Large intestine (tissue), 3 donors: ENCODE data around the gene RIPOR2. TPM values are rescaled to one million over a fixed set of nuclear protein-coding genes. Genes with fewer than 3 reads are reported as not detected.
"Not testable (repeated sequence)": the region's sequence is repeated elsewhere in the genome, so short reads cannot be mapped to it uniquely, and the experiment has no call there.

ENCODE experiments used
- DNase-seq, 2 donors: peaks; one replicate each; pipeline versions ENCODE4 v3.0.0 to v3.0.0-alpha.2; 2013
- H3K27ac ChIP-seq: one replicate; pipeline ENCODE4 v1.5.1; 2013; ENCODE audit warnings: low read length
- H3K27me3 ChIP-seq: 2 replicates; pipeline ENCODE4 v1.6.1; 2013; ENCODE audit warnings: low read length; ENCODE audit not compliant: control insufficient read depth, insufficient read depth
- H3K36me3 ChIP-seq: 2 replicates; pipeline ENCODE4 v1.6.1; 2013; ENCODE audit warnings: low read length; ENCODE audit not compliant: control insufficient read depth, insufficient read depth
- H3K4me1 ChIP-seq: one replicate; pipeline ENCODE4 v1.6.1; 2013; ENCODE audit warnings: low read length; ENCODE audit not compliant: control insufficient read depth, insufficient read depth
- H3K4me3 ChIP-seq: one replicate; pipeline ENCODE4 v1.5.1; 2013; ENCODE audit warnings: low read length
- H3K9me3 ChIP-seq: one replicate; pipeline ENCODE4 v1.6.1; 2013; ENCODE audit warnings: mild to moderate bottlenecking, low read depth, low read length, moderate library complexity; ENCODE audit not compliant: control insufficient read depth
- WGBS: methylation state at CpG from one replicate; pipeline ENCODE4 v1.1.5; 2013; ENCODE audit warnings: low lambda C conversion rate; ENCODE audit not compliant: insufficient coverage; 5-methylcytosine and 5-hydroxymethylcytosine counted together
- polyA plus RNA-seq: library from polyadenylated mRNA; unstranded; fragments of 120-200 nt; gene quantifications from one replicate; pipeline ENCODE4 v1.2.1, GENCODE V29; 2013

The RIPOR2 gene
- polyA plus RNA-seq, 1 donor, result 2.1 TPM

GRCh38 chr6:24780206-24780605, 155.6 kb downstream of the RIPOR2 start:
- Histone ChIP-seq H3K4me1 (peaks cover 14% of the 10 kb centered on the region), H3K4me3 (no peak overlapping the region), H3K27ac (no peak overlapping the region), H3K36me3 (peaks cover 15% of the 10 kb centered on the region), H3K9me3 (no peaks in the 10 kb centered on the region), H3K27me3 (no peaks in the 10 kb centered on the region)
- DNase-seq, result no peak
- WGBS, result 60% methylated on average over 1 of the region's 4 CpGs

DNA sequence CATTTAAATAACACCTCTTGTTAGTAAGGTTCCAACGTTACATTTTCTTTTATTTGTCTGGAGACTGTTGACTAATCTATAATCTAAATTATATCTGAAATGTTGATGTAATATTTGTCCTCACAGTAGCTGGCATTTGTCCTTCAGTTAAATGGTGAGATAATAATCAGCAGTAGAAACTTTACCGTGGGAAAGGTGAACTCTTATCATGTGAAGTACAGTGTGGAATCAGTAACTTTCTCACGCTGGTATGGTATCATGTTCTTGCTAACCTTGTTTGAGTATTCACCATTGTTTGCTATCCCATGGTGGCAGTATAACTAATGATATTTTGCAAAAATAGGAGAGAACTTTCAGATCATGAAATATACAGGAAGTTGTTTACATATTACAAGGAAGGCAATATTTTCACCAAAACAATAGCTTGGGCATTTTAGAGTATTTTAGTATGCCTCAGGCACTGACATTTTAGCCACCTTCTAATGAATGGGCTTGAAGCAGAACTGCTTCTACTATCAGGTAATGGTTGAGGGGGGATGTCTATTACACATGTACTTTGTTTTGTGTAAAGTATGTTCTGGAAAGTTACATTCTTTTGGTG, 156.2 kb downstream of the RIPOR2 start:
- WGBS, result 17% methylated on average over 1 of the region's 3 CpGs
- peaks cover 14% of the 10 kb centered on the region for H3K4me1 ChIP-seq
- H3K4me3 ChIP-seq, result no peak overlapping the region
- H3K27ac ChIP-seq, result peak overlapping the region; percentile 40
- H3K27me3 ChIP-seq, result no peaks in the 10 kb centered on the region
- DNase-seq, result peak in 1 of 2 donors; percentile 45
- no peaks in the 10 kb centered on the region for H3K9me3 ChIP-seq
- peaks cover 14% of the 10 kb centered on the region for H3K36me3 ChIP-seq

GRCh38 chr6:24778878-24779277, 156.9 kb downstream of the RIPOR2 start:
- no peak overlapping the region for H3K4me3 ChIP-seq
- H3K4me1 ChIP-seq, result peaks cover 14% of the 10 kb centered on the region
- no peaks in the 10 kb centered on the region for H3K27me3 ChIP-seq
- no peaks in the 10 kb centered on the region for H3K9me3 ChIP-seq
- peaks cover 10% of the 10 kb centered on the region for H3K36me3 ChIP-seq
- DNase-seq, result no peak
- no peak overlapping the region for H3K27ac ChIP-seq

GRCh38 chr6:24778121-24778520, 157.6 kb downstream of the RIPOR2 start:
- Histone ChIP-seq H3K4me3 (no peak overlapping the region), H3K9me3 (no peaks in the 10 kb centered on the region), H3K4me1 (peaks cover 14% of the 10 kb centered on the region), H3K27me3 (no peaks in the 10 kb centered on the region), H3K36me3 (peaks cover 10% of the 10 kb centered on the region), H3K27ac (no peak overlapping the region)
- no peak for DNase-seq
- 67% methylated on average over 1 of the region's 1 CpG for WGBS

DNA sequence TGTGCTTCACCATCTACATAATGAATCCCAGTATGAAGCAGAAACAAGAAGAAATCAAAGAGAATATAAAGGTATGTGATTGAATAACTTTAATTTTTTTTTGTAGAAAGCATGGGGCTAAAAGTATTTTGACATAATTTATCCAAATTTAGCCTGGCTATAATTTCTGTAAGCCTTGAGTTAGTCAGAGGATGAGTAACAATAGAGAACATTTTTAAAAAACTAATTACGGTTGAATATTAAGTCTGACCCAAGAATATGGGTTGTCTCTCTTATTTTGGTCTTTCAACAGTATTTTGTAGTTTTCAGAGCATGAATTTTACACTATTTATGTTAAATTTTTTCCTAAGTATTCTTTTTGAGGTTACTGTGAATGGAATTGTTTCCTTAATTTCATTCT, 158.5 kb downstream of the RIPOR2 start:
- no CpG with 5 or more reads among the region's 1 CpG for WGBS
- no peaks in the 10 kb centered on the region for H3K27me3 ChIP-seq
- H3K27ac ChIP-seq, result no peak overlapping the region
- peak overlapping the region; percentile 2 for H3K4me3 ChIP-seq
- peaks cover 8% of the 10 kb centered on the region for H3K36me3 ChIP-seq
- H3K4me1 ChIP-seq, result peaks cover 14% of the 10 kb centered on the region
- DNase-seq, result no peak
- no peaks in the 10 kb centered on the region for H3K9me3 ChIP-seq

DNA sequence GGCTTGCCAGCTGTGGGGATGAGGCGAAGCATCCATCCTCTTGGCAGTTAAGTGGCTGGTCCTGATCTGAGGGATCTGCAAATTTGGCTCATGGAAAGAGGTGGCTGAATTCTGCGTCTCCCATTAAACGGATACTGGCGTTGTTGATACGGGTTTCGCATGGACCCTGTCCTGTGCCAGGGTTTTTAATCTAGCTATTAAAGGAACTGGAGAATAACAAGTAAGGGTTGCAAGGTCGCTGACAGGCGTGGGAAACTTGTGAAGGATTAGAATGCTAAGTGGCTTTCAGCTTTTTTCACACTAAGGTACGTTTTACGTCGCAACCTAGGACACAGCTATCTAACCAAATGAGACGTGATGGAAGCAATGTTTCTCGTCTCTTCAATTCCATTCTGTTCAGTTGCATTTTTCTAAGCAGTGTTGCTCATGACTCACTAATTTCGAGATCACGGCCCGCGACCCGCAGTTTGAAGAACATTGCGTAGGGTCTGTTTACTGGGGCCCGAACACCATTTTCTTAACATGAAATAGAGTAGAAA, 160.2 kb downstream of the RIPOR2 start:
- no peaks in the 10 kb centered on the region for H3K27me3 ChIP-seq
- H3K4me1 ChIP-seq, result peaks cover 12% of the 10 kb centered on the region
- no peaks in the 10 kb centered on the region for H3K9me3 ChIP-seq
- H3K36me3 ChIP-seq, result peaks cover 1% of the 10 kb centered on the region
- DNase-seq, result no peak
- peak overlapping the region; percentile 92 for H3K27ac ChIP-seq
- H3K4me3 ChIP-seq, result peak overlapping the region; percentile 87
- WGBS, result 0% methylated on average over 7 of the region's 20 CpGs

DNA sequence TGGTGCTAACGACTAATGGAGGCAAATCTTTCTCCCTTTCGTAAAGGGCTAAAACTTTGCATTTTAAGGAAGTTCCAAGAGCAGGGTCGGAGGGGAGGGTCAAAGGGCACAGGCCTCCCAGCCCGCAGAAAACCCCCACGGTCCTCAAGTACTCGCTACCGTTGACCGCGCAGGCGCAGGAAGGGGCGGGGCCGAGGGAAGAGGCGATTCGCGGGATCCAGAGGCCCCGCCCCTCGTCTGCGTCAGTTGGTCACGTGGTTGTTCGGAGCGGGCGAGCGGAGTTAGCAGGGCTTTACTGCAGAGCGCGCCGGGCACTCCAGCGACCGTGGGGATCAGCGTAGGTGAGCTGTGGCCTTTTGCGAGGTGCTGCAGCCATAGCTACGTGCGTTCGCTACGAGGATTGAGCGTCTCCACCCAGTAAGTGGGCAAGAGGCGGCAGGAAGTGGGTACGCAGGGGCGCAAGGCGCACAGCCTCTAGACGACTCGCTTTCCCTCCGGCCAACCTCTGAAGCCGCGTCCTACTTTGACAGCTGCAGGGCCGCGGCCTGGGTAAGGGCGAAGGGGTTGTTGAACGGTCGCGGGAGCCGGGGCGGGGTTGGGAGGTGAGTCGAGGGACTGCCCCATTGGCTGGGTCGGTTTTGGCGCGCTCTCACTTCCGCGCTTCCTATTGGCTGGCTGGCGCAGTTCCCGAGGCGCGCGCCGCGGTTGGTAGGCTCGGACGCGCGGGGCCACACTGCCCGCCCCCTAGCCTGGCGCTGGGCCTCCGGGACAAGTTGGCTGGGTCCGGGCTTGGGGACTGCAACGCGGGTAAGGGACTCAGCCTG, 160.9 kb downstream of the RIPOR2 start, which contains the start of gene GMNN:
GMNN (plus strand) TSS at position 242 of the 824 bp plus-strand sequence. CDS start 2,310 bp downstream, outside the sequence.
- H3K4me3 ChIP-seq, result peak within 1 kb of the TSS; percentile 87
- peak within 1 kb of the TSS; percentile 92 for H3K27ac ChIP-seq
- no peaks in the 10 kb centered on the region for H3K36me3 ChIP-seq
- H3K4me1 ChIP-seq, result peaks cover 8% of the 10 kb centered on the region
- DNase-seq, result peak; percentile 96 to 97
- no peaks in the 10 kb centered on the region for H3K9me3 ChIP-seq
- WGBS, result no CpG with 5 or more reads among the region's 75 CpGs
- H3K27me3 ChIP-seq, result no peaks in the 10 kb centered on the region

GRCh38 chr6:24768361-24768760, 167.4 kb downstream of the RIPOR2 start:
- Histone ChIP-seq H3K27ac (no peak overlapping the region), H3K36me3 (no peaks in the 10 kb centered on the region), H3K9me3 (peaks cover 4% of the 10 kb centered on the region), H3K4me3 (no peak overlapping the region), H3K4me1 (peaks cover 4% of the 10 kb centered on the region), H3K27me3 (no peaks in the 10 kb centered on the region)
- DNase-seq, result no peak
- 100% methylated on average over 2 of the region's 5 CpGs for WGBS

DNA sequence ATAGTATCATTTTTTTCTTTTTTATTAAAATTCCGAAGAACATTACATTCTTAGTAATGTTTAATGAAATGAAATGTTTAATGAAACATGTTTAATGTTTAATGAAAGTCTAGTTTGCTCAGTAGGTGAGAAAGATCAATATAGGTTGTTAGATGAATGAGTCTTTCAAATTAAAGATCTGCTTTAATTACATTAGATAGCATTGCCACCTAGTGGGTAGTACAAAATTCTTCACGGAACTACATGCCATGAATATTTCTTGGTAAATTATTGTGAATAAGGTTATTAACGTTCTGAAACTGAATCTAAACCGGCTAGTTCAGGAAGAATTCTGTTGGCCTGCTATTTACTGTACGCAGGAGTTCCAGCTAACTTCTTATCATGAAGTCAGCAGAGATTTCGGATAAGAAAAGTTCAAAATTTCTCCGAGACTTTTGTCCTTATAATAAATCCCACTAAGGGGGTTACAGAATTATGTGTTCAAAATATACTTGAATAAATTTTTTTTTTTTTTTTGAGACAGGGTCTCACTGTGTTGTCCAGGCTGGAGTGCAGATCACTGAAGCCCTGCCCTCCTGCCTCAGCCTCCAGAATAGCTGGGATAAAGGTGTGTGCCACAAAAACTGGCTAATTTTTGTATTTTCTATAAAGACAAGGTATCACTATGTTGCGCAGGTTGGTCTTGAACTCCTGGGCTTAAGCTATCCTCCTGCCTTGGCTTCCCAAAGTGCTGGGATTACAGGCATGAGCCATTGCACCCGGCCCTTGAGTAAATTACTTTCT, 168.9 kb downstream of the RIPOR2 start:
- H3K27ac ChIP-seq, result no peak overlapping the region
- H3K4me3 ChIP-seq, result no peak overlapping the region
- peaks cover 4% of the 10 kb centered on the region for H3K4me1 ChIP-seq

GRCh38 chr6:24765968-24766367, 169.8 kb downstream of the RIPOR2 start:
- not testable (repeated sequence) for H3K4me1 ChIP-seq, H3K4me3 ChIP-seq, H3K9me3 ChIP-seq, H3K36me3 ChIP-seq, H3K27me3 ChIP-seq, DNase-seq, H3K27ac ChIP-seq
- no CpG with 5 or more reads among the region's 26 CpGs for WGBS

More for the DNA sequence above, 168.9 kb downstream of the RIPOR2 start:
- no peaks in the 10 kb centered on the region for H3K36me3 ChIP-seq
- 51% methylated on average over 5 of the region's 9 CpGs for WGBS
- peak in 1 of 2 donors; percentile 50 for DNase-seq
- peaks cover 4% of the 10 kb centered on the region for H3K9me3 ChIP-seq
- no peaks in the 10 kb centered on the region for H3K27me3 ChIP-seq
